Effector memory CD8-positive, alpha-beta T cell (primary cell): ENCODE data around the gene MGAT5B.
A peak's percentile ranks its signal among the peaks of the same experiment; 100 is the strongest.

Experiments
- ATAC-seq: fragments of 150-1000 bp; cut with Tn5 transposase; replicated peaks from 2 replicates; pipeline ENCODE4 v1.10.0; 2021; ENCODE audit warnings: mild to moderate bottlenecking, moderate library complexity
- DNase-seq, 3 experiments: peaks; one replicate each; pipeline ENCODE4 v3.0.0; 2021
- H3K27ac Mint-ChIP-seq, 2 donors: one replicate each; pipeline ENCODE4 v1.8.0; 2022; ENCODE audit warnings: mild to moderate bottlenecking in 2 of 2, mixed read lengths in 2 of 2, moderate library complexity in 2 of 2
- H3K27me3 Mint-ChIP-seq, 2 donors: one replicate each; pipeline ENCODE4 v1.8.0; 2022; ENCODE audit warnings: mixed read lengths in 2 of 2
- H3K36me3 Mint-ChIP-seq: one replicate; pipeline ENCODE4 v1.8.0; 2022; ENCODE audit warnings: mild to moderate bottlenecking, moderate library complexity, mixed read lengths; ENCODE audit not compliant: insufficient read depth
- H3K4me1 Mint-ChIP-seq, 2 donors: one replicate each; pipeline ENCODE4 v1.8.0; 2022; ENCODE audit warnings: low read depth in 2 of 2, mixed read lengths in 2 of 2
- H3K4me3 Mint-ChIP-seq, 2 donors: one replicate each; pipeline ENCODE4 v1.8.0; 2022; ENCODE audit warnings: mild to moderate bottlenecking in 2 of 2, mixed read lengths in 2 of 2, moderate library complexity in 2 of 2
- H3K9me3 Mint-ChIP-seq, 2 donors: one replicate each; pipeline ENCODE4 v1.8.0; 2022; ENCODE audit warnings: mixed read lengths in 2 of 2
- total RNA-seq, 9 experiments: gene quantifications; one replicate each; lab custom pipeline; 2026; lab: John Stamatoyannopoulos, UW

The MGAT5B gene
- total RNA-seq, result 0 to 1.2 (median 0.18) reads per million in 9 experiments

GRCh38 chr17:76868176-76868668, at the start of gene MGAT5B:
TSS of gene MGAT5B (plus strand) at chr17:76868404. CDS start at chr17:76869030, 626 bp downstream.
- Mint-ChIP-seq H3K27me3 (peaks cover 27 to 54% of the 10 kb centered on the region in 2 donors), H3K27ac (no peak within 1 kb of the TSS), H3K4me3 (peak within 1 kb of the TSS; percentile 75 to 78), H3K9me3 (no peaks in the 10 kb centered on the region), H3K36me3 (peaks cover 4% of the 10 kb centered on the region), H3K4me1 (peaks cover 5 to 6% of the 10 kb centered on the region in 2 donors)
- DNase-seq, result peak; percentile 70 to 79 (median 74)
- ATAC-seq, result peak; percentile 96

GRCh38 chr17:76820039-76820438, 48.2 kb upstream of the MGAT5B start:
- no peaks in the 10 kb centered on the region for H3K9me3 Mint-ChIP-seq
- no peak for ATAC-seq
- no peak for DNase-seq
- H3K4me3 Mint-ChIP-seq, result no peak overlapping the region
- H3K36me3 Mint-ChIP-seq, result no peaks in the 10 kb centered on the region
- H3K27ac Mint-ChIP-seq, result no peak overlapping the region
- peaks cover 11 to 38% of the 10 kb centered on the region in 2 donors for H3K27me3 Mint-ChIP-seq
- H3K4me1 Mint-ChIP-seq, result peaks cover 5 to 6% of the 10 kb centered on the region in 2 donors

GRCh38 chr17:76820561-76820960, 47.6 kb upstream of the MGAT5B start:
- no peaks in the 10 kb centered on the region for H3K9me3 Mint-ChIP-seq
- H3K36me3 Mint-ChIP-seq, result no peaks in the 10 kb centered on the region
- DNase-seq, result no peak
- H3K4me1 Mint-ChIP-seq, result peaks cover 5 to 6% of the 10 kb centered on the region in 2 donors
- peaks cover 11 to 34% of the 10 kb centered on the region in 2 donors for H3K27me3 Mint-ChIP-seq
- no peak overlapping the region for H3K27ac Mint-ChIP-seq
- H3K4me3 Mint-ChIP-seq, result no peak overlapping the region
- ATAC-seq, result no peak

- peaks cover 11 to 49% of the 10 kb centered on the region in 2 donors for H3K27me3 Mint-ChIP-seq
- DNase-seq (no peak), ATAC-seq (no peak)
- no peaks in the 10 kb centered on the region for H3K36me3 Mint-ChIP-seq
- no peaks in the 10 kb centered on the region for H3K9me3 Mint-ChIP-seq
- H3K4me1 Mint-ChIP-seq, result no peaks in the 10 kb centered on the region
- H3K4me3 Mint-ChIP-seq, result no peak overlapping the region
- H3K27ac Mint-ChIP-seq, result no peak overlapping the region
Measured at GRCh38 chr17:76822184-76822778, 45.9 kb upstream of the MGAT5B start.

GRCh38 chr17:76824093-76824492, 44.1 kb upstream of the MGAT5B start:
- Mint-ChIP-seq H3K4me3 (no peak overlapping the region), H3K27ac (no peak overlapping the region)

GRCh38 chr17:76826330-76827068, 41.7 kb upstream of the MGAT5B start:
- DNase-seq (no peak), ATAC-seq (no peak)
- Mint-ChIP-seq H3K4me3 (no peak overlapping the region), H3K36me3 (no peaks in the 10 kb centered on the region), H3K27me3 (peaks cover 0 to 52% of the 10 kb centered on the region in 2 donors), H3K27ac (no peak overlapping the region), H3K9me3 (no peaks in the 10 kb centered on the region), H3K4me1 (no peaks in the 10 kb centered on the region)

More at GRCh38 chr17:76824093-76824492, 44.1 kb upstream of the MGAT5B start:
- no peak for ATAC-seq
- H3K36me3 Mint-ChIP-seq, result no peaks in the 10 kb centered on the region
- H3K9me3 Mint-ChIP-seq, result no peaks in the 10 kb centered on the region
- no peak for DNase-seq
- peaks cover 7 to 61% of the 10 kb centered on the region in 2 donors for H3K27me3 Mint-ChIP-seq
- no peaks in the 10 kb centered on the region for H3K4me1 Mint-ChIP-seq

GRCh38 chr17:76827736-76828135, 40.5 kb upstream of the MGAT5B start:
- DNase-seq, result no peak
- H3K4me3 Mint-ChIP-seq, result no peak overlapping the region
- no peaks in the 10 kb centered on the region for H3K4me1 Mint-ChIP-seq
- no peak for ATAC-seq
- H3K36me3 Mint-ChIP-seq, result no peaks in the 10 kb centered on the region
- no peak overlapping the region for H3K27ac Mint-ChIP-seq
- no peaks in the 10 kb centered on the region for H3K9me3 Mint-ChIP-seq
- H3K27me3 Mint-ChIP-seq, result peaks cover 0 to 47% of the 10 kb centered on the region in 2 donors

GRCh38 chr17:76830987-76831715, 37.1 kb upstream of the MGAT5B start:
- Mint-ChIP-seq H3K27me3 (peaks cover 24 to 60% of the 10 kb centered on the region in 2 donors), H3K9me3 (no peaks in the 10 kb centered on the region), H3K4me3 (no peak overlapping the region), H3K36me3 (no peaks in the 10 kb centered on the region), H3K4me1 (no peaks in the 10 kb centered on the region), H3K27ac (no peak overlapping the region)
- no peak for DNase-seq
- ATAC-seq, result no peak

- ATAC-seq, result no peak
- Mint-ChIP-seq H3K4me1 (no peaks in the 10 kb centered on the region), H3K36me3 (no peaks in the 10 kb centered on the region), H3K27me3 (peaks cover 24 to 41% of the 10 kb centered on the region in 2 donors), H3K27ac (no peak overlapping the region), H3K9me3 (no peaks in the 10 kb centered on the region), H3K4me3 (no peak overlapping the region)
- no peak for DNase-seq
Measured at GRCh38 chr17:76833034-76833644, 35.1 kb upstream of the MGAT5B start.

GRCh38 chr17:76833747-76834146, 34.5 kb upstream of the MGAT5B start:
- no peak for ATAC-seq
- Mint-ChIP-seq H3K4me3 (no peak overlapping the region), H3K4me1 (no peaks in the 10 kb centered on the region), H3K36me3 (no peaks in the 10 kb centered on the region), H3K9me3 (no peaks in the 10 kb centered on the region), H3K27ac (no peak overlapping the region), H3K27me3 (peaks cover 24 to 34% of the 10 kb centered on the region in 2 donors)
- DNase-seq, result no peak

GRCh38 chr17:76834870-76835269, 33.3 kb upstream of the MGAT5B start:
- Mint-ChIP-seq H3K27me3 (peaks cover 26 to 31% of the 10 kb centered on the region in 2 donors), H3K9me3 (no peaks in the 10 kb centered on the region), H3K27ac (no peak overlapping the region), H3K4me3 (no peak overlapping the region), H3K4me1 (peaks cover 5 to 7% of the 10 kb centered on the region in 2 donors), H3K36me3 (no peaks in the 10 kb centered on the region)
- DNase-seq (no peak), ATAC-seq (no peak)

- H3K27ac Mint-ChIP-seq, result peak overlapping the region; percentile 27 to 64
- H3K4me1 Mint-ChIP-seq, result peaks cover 18 to 22% of the 10 kb centered on the region in 2 donors
- ATAC-seq, result no peak
- peaks cover 48 to 56% of the 10 kb centered on the region in 2 donors for H3K27me3 Mint-ChIP-seq
- no peak for DNase-seq
- H3K36me3 Mint-ChIP-seq, result peaks cover 4% of the 10 kb centered on the region
- H3K9me3 Mint-ChIP-seq, result no peaks in the 10 kb centered on the region
- H3K4me3 Mint-ChIP-seq, result peak overlapping the region; percentile 46 to 56
Measured at GRCh38 chr17:76840443-76840767, 27.8 kb upstream of the MGAT5B start.
